Upper lobe of left lung (tissue), 4 donors: ENCODE data around the gene SPEM3.

Experiments
- CTCF ChIP-seq, 6 experiments: fragments of 450-650 bp in 4 of 6; fragments of 200-600 bp in 2 of 6; sonication (generic) in 2 of 6; IDR thresholded peaks; one replicate each; pipeline ENCODE4 v1.5.1; 2016 to 2019; ENCODE audit warnings: antibody characterized with exemption in 6 of 6
- POLR2A ChIP-seq, 4 donors: fragments of 450-650 bp; IDR thresholded peaks; one replicate each; pipeline ENCODE4 v1.5.1; 2016 to 2017; ENCODE audit warnings: antibody characterized with exemption in 4 of 4, mild to moderate bottlenecking in 2 of 4
- POLR2AphosphoS5 ChIP-seq, 2 donors: sonication (generic); formaldehyde crosslinking; IDR thresholded peaks; one replicate each; pipeline ENCODE4 v1.5.1; 2017; ENCODE audit warnings: antibody characterized with exemption in 2 of 2

- TF ChIP-seq CTCF (IDR thresholded peaks at IDR 0.05), result no peak
- no peak for TF ChIP-seq POLR2A (IDR thresholded peaks at IDR 0.05)
- TF ChIP-seq POLR2AphosphoS5 (IDR thresholded peaks at IDR 0.05), result no peak
These were observed 18.9 kb upstream of the SPEM3 start for GRCh38 chr17:7409716-7410115.
